HEK293 (cell line): ENCODE measurements around the gene CALHM6.

Experiments used
- CTCF ChIA-PET: fragments of 350-600 bp; formaldehyde crosslinking; extraction: SDS; loops from one replicate; lab custom pipeline; 2021; ENCODE audit warnings: antibody characterized with exemption; lab: Yijun Ruan, JAX
- POLR2A ChIA-PET: fragments of 300-600 bp; formaldehyde crosslinking; extraction: SDS; loops from one replicate; lab custom pipeline; 2020; ENCODE audit warnings: antibody characterized with exemption, inconsistent platforms; lab: Yijun Ruan, JAX
- H3K27ac ChIP-seq: fragments of 200-500 bp; sonication (Bioruptor generic); 2 replicates; pipeline ENCODE4 v1.5.1; 2014; ENCODE audit warnings: low read depth, low read length, control low read depth, inconsistent platforms; ENCODE audit errors: extremely low read depth
- H3K36me3 ChIP-seq, 2 experiments: fragments of 200-500 bp in 1 of 2; sonication (Bioruptor generic) in 1 of 2; 1 replicate in 1 of 2; 2 replicates in 1 of 2; pipeline ENCODE4 v1.5.1; 2014 to 2017; ENCODE audit warnings: inconsistent platforms in 2 of 2, low read length in 2 of 2; ENCODE audit not compliant: control insufficient read depth in 2 of 2, insufficient read depth in 1 of 2
- H3K4me1 ChIP-seq: fragments of 200-500 bp; sonication (Bioruptor generic); 2 replicates; pipeline ENCODE4 v1.5.1; 2014; ENCODE audit warnings: mild to moderate bottlenecking, low read length, inconsistent platforms; ENCODE audit not compliant: control insufficient read depth, insufficient read depth
- H3K4me3 ChIP-seq: 2 replicates; pipeline ENCODE4 v1.5.1; 2011; ENCODE audit warnings: low read depth, mild to moderate bottlenecking, control low read depth, low read length, moderate library complexity
- H3K9me3 ChIP-seq: fragments of 200-500 bp; sonication (Bioruptor generic); 2 replicates; pipeline ENCODE4 v1.5.1; 2014; ENCODE audit warnings: low read depth, low read length, inconsistent platforms; ENCODE audit not compliant: control insufficient read depth, insufficient read depth
- EGR2 ChIP-seq: fragments of 450-650 bp; formaldehyde crosslinking; IDR thresholded peaks from 2 replicates; pipeline ENCODE4 v1.5.1; 2016; ENCODE audit warnings: low read depth, missing biosample characterization, missing genetic modification characterization
- GLI2 ChIP-seq: fragments of 450-650 bp; formaldehyde crosslinking; IDR thresholded peaks from 2 replicates; pipeline ENCODE4; 2017; ENCODE audit warnings: missing biosample characterization, missing genetic modification characterization, low read depth, borderline replicate concordance
- KLF7 ChIP-seq: fragments of 450-650 bp; formaldehyde crosslinking; IDR thresholded peaks from 2 replicates; pipeline ENCODE4 v1.5.1; 2016; ENCODE audit warnings: missing biosample characterization, missing genetic modification characterization, borderline replicate concordance
- MZF1 ChIP-seq: fragments of 450-650 bp; formaldehyde crosslinking; IDR thresholded peaks from 2 replicates; pipeline ENCODE4 v1.5.1; 2017; ENCODE audit warnings: missing biosample characterization, missing genetic modification characterization, borderline replicate concordance
- PATZ1 ChIP-seq: fragments of 450-650 bp; formaldehyde crosslinking; IDR thresholded peaks from 2 replicates; pipeline ENCODE4 v1.5.1; 2016; ENCODE audit warnings: missing biosample characterization, missing genetic modification characterization
- RBAK ChIP-seq: fragments of 450-650 bp; formaldehyde crosslinking; IDR thresholded peaks from 2 replicates; pipeline ENCODE4 v1.5.1; 2016; ENCODE audit warnings: missing biosample characterization, missing genetic modification characterization
- REST ChIP-seq: fragments of 450-650 bp; formaldehyde crosslinking; IDR thresholded peaks from 2 replicates; pipeline ENCODE4 v1.5.1; 2016; ENCODE audit warnings: missing biosample characterization, missing genetic modification characterization
- ZBTB10 ChIP-seq: fragments of 450-650 bp; formaldehyde crosslinking; IDR thresholded peaks from 2 replicates; pipeline ENCODE4 v1.5.1; 2016; ENCODE audit warnings: missing biosample characterization, missing genetic modification characterization
- ZFP69B ChIP-seq: fragments of 450-650 bp; formaldehyde crosslinking; IDR thresholded peaks from 2 replicates; pipeline ENCODE4 v1.5.1; 2016; ENCODE audit warnings: missing biosample characterization, missing genetic modification characterization
- ZNF16 ChIP-seq: fragments of 450-650 bp; formaldehyde crosslinking; IDR thresholded peaks from 2 replicates; pipeline ENCODE4 v1.5.1; 2016; ENCODE audit warnings: low read depth, missing biosample characterization, missing genetic modification characterization
- ZNF169 ChIP-seq: fragments of 450-650 bp; formaldehyde crosslinking; IDR thresholded peaks from 2 replicates; pipeline ENCODE4 v1.5.1; 2016; ENCODE audit warnings: missing biosample characterization, missing genetic modification characterization
- ZNF248 ChIP-seq: fragments of 450-650 bp; formaldehyde crosslinking; IDR thresholded peaks from 2 replicates; pipeline ENCODE4 v1.5.1; 2017; ENCODE audit warnings: missing biosample characterization, missing genetic modification characterization
- ZNF26 ChIP-seq: fragments of 450-650 bp; formaldehyde crosslinking; IDR thresholded peaks from 2 replicates; pipeline ENCODE4 v1.5.1; 2016; ENCODE audit warnings: missing biosample characterization, missing genetic modification characterization
- ZNF501 ChIP-seq: fragments of 450-650 bp; formaldehyde crosslinking; IDR thresholded peaks from 2 replicates; pipeline ENCODE4 v1.5.1; 2016; ENCODE audit warnings: missing biosample characterization, missing genetic modification characterization
- ZNF514 ChIP-seq: fragments of 450-650 bp; formaldehyde crosslinking; IDR thresholded peaks from 2 replicates; pipeline ENCODE4 v1.5.1; 2016; ENCODE audit warnings: missing biosample characterization, missing genetic modification characterization
- ZNF518A ChIP-seq: fragments of 450-650 bp; formaldehyde crosslinking; conservative IDR thresholded peaks from 2 replicates; pipeline ENCODE4 v1.5.1; 2016; ENCODE audit warnings: low read depth, missing biosample characterization, missing genetic modification characterization
- ZNF529 ChIP-seq: fragments of 450-650 bp; formaldehyde crosslinking; IDR thresholded peaks from 2 replicates; pipeline ENCODE4 v1.5.1; 2017; ENCODE audit warnings: missing genetic modification characterization, missing biosample characterization; ENCODE audit not compliant: insufficient replicate concordance
- ZNF558 ChIP-seq: fragments of 450-650 bp; formaldehyde crosslinking; IDR thresholded peaks from 2 replicates; pipeline ENCODE4 v1.5.1; 2016; ENCODE audit warnings: missing biosample characterization, missing genetic modification characterization
- ZNF571 ChIP-seq: fragments of 450-650 bp; formaldehyde crosslinking; IDR thresholded peaks from 2 replicates; pipeline ENCODE4 v1.5.0; 2017; ENCODE audit warnings: missing biosample characterization, missing genetic modification characterization
- ZNF76 ChIP-seq: fragments of 450-650 bp; formaldehyde crosslinking; IDR thresholded peaks from 2 replicates; pipeline ENCODE4; 2016; ENCODE audit warnings: low read depth, missing biosample characterization, missing genetic modification characterization, borderline replicate concordance
- ZNF792 ChIP-seq: fragments of 450-650 bp; formaldehyde crosslinking; IDR thresholded peaks from 2 replicates; pipeline ENCODE4 v1.5.1; 2016; ENCODE audit warnings: missing biosample characterization, missing genetic modification characterization

CALHM6 gene

GRCh38 chr6:116467096-116467495 lies 5.9 kb downstream of the CALHM6 start:
- no peaks in the 10 kb centered on the region for H3K9me3 ChIP-seq
- no peak overlapping the region for H3K4me3 ChIP-seq
- TF ChIP-seq ZNF16 (tag by site-specific recombination) (no peak), ZNF529 (tag by site-specific recombination) (no peak), ZNF501 (tag by site-specific recombination) (no peak), PATZ1 (tag by site-specific recombination) (no peak), ZNF792 (tag by site-specific recombination) (no peak), EGR2 (tag by site-specific recombination) (no peak), ZNF518A (tag by site-specific recombination) (no peak), KLF7 (tag by site-specific recombination) (no peak), ZNF169 (tag by site-specific recombination) (no peak), ZNF248 (tag by site-specific recombination) (no peak), ZNF76 (tag by site-specific recombination) (no peak)
- TF ChIP-seq, all 188 proteins: peak for 0
- Histone ChIP-seq H3K36me3 (no peaks in the 10 kb centered on the region), H3K4me1 (no peaks in the 10 kb centered on the region), H3K27ac (no peak overlapping the region)
- ChIA-PET POLR2A (no interaction called here), CTCF (no interaction called here)

- CTCF ChIA-PET, result no interaction called here
- TF ChIP-seq ZNF26 (tag by site-specific recombination) (no peak), ZNF571 (tag by site-specific recombination) (no peak), ZFP69B (no peak), ZNF514 (tag by site-specific recombination) (no peak), ZBTB10 (tag by site-specific recombination) (no peak), RBAK (tag by site-specific recombination) (no peak), MZF1 (tag by site-specific recombination) (no peak), REST (tag by site-specific recombination) (no peak), GLI2 (tag by site-specific recombination) (no peak), ZNF558 (no peak)
These were observed 6.3 kb downstream of the CALHM6 start for GRCh38 chr6:116467514-116467913.

More at GRCh38 chr6:116467514-116467913, 6.3 kb downstream of the CALHM6 start:
- H3K9me3 ChIP-seq, result no peaks in the 10 kb centered on the region
- no peaks in the 10 kb centered on the region for H3K36me3 ChIP-seq
- H3K4me1 ChIP-seq, result no peaks in the 10 kb centered on the region
- POLR2A ChIA-PET, result no interaction called here
- no peak overlapping the region for H3K27ac ChIP-seq
- no peak overlapping the region for H3K4me3 ChIP-seq
